22Rv1 (cell line): ENCODE data around the gene THEM4.

Experiments
- ZFX ChIP-seq: fragments of 450-650 bp; IDR thresholded peaks from 2 replicates; pipeline ENCODE4 v1.6.1; 2017; ENCODE audit warnings: antibody characterized with exemption, borderline replicate concordance
- TF ChIP-seq, protein P1 (sequence below): fragments of 450-650 bp; IDR thresholded peaks from 2 replicates; pipeline ENCODE4 v1.5.1; 2017; ENCODE audit warnings: mild to moderate bottlenecking

DNA sequence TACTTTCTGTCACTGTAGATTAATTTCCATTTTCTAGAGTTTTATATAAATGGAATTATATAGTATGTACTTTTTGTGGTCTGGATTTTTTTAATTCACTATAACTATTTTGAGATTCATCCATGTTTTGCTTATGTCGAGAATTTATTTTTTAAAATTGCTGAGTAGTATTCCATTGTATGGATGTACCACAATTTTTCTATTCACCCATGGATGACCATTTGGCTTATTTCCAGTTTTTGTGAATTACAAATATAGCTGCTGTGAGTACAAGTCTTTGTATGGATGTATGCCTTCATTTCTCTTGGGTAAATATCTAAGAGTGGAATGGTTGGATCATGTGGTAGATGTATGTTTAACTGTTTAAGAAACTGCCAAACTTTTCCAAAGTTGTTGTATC, 3.7 kb upstream of the THEM4 start:
- TF ChIP-seq, protein P1, sequence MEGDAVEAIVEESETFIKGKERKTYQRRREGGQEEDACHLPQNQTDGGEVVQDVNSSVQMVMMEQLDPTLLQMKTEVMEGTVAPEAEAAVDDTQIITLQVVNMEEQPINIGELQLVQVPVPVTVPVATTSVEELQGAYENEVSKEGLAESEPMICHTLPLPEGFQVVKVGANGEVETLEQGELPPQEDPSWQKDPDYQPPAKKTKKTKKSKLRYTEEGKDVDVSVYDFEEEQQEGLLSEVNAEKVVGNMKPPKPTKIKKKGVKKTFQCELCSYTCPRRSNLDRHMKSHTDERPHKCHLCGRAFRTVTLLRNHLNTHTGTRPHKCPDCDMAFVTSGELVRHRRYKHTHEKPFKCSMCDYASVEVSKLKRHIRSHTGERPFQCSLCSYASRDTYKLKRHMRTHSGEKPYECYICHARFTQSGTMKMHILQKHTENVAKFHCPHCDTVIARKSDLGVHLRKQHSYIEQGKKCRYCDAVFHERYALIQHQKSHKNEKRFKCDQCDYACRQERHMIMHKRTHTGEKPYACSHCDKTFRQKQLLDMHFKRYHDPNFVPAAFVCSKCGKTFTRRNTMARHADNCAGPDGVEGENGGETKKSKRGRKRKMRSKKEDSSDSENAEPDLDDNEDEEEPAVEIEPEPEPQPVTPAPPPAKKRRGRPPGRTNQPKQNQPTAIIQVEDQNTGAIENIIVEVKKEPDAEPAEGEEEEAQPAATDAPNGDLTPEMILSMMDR, result no peak
- TF ChIP-seq ZFX, result no peak
